Omental fat pad (tissue), 4 donors: ENCODE measurements around the gene CRHR1. TPM values are rescaled to one million over a fixed set of nuclear protein-coding genes. Genes with fewer than 3 reads are reported as not detected.

ENCODE experiments used
- ATAC-seq: fragments of 150-250 bp; one replicate; pipeline ENCODE4 v1.9.1; 2016; ENCODE audit warnings: mild to moderate bottlenecking, moderate library complexity; ENCODE audit not compliant: low FRiP score
- DNase-seq: peaks from one replicate; pipeline ENCODE4 v3.0.0-alpha.2; 2019; ENCODE audit warnings: low spot score
- total RNA-seq, 4 donors: library from RNA; depleted of rRNA; stranded (reverse); fragments of >200 nt; gene quantifications; one replicate each; pipeline ENCODE4 v1.1.0, GENCODE V29; 2016
- TF ChIP-seq, protein P1 (sequence below), 3 donors: fragments of 450-650 bp; IDR thresholded peaks; one replicate each; pipeline ENCODE4 v1.5.1; 2016 to 2017; ENCODE audit warnings: antibody characterized with exemption in 3 of 3, mild to moderate bottlenecking in 3 of 3, moderate library complexity in 2 of 3

The CRHR1 gene
- total RNA-seq, 4 donors from 2014 or later: not detected

DNA sequence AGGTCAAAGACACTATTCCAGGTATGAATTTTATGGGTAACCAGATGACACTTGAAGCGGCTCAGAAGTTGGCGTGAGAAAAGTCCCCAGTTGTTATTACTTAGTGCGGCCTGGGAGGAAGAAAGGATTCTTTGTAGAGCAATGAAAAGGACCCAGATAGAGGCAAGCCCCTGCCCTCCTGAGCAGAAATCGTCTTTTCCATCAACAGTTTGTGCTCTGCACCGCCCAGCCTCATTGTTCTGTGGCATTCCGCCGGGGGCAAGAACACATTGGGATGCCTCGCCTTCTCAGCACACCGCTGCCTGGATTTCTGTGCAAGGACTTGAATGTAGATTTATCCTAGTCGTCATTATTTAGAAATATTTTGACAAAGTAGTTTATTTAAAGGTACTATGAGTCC lies 32.7 kb upstream of the CRHR1 start:
- ATAC-seq: no peak
- TF ChIP-seq, protein P1, sequence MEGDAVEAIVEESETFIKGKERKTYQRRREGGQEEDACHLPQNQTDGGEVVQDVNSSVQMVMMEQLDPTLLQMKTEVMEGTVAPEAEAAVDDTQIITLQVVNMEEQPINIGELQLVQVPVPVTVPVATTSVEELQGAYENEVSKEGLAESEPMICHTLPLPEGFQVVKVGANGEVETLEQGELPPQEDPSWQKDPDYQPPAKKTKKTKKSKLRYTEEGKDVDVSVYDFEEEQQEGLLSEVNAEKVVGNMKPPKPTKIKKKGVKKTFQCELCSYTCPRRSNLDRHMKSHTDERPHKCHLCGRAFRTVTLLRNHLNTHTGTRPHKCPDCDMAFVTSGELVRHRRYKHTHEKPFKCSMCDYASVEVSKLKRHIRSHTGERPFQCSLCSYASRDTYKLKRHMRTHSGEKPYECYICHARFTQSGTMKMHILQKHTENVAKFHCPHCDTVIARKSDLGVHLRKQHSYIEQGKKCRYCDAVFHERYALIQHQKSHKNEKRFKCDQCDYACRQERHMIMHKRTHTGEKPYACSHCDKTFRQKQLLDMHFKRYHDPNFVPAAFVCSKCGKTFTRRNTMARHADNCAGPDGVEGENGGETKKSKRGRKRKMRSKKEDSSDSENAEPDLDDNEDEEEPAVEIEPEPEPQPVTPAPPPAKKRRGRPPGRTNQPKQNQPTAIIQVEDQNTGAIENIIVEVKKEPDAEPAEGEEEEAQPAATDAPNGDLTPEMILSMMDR (IDR thresholded peaks at IDR 0.05): no peak
- DNase-seq: no peak

DNA sequence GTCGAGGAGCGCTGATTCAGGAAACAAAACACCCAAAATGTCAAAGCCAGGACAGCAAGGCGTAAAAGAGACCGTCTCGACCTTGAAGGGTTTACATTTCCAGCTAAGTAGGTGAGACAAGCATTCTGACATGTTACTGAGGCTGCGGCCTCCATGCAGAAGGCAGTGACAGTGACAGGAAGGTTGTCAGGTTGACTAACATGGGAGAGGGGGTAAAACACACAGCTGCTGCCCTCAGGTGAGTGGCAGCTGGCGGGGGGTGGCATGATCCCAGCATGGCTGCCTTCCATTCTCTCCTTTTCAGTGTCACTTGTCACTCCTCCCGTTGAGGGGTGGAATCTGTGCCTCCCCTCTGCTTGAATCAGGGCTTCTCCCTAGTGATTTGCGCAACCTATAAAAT lies 31.9 kb upstream of the CRHR1 start:
- no peak for ATAC-seq
- DNase-seq: no peak
- TF ChIP-seq, protein P1 (IDR thresholded peaks at IDR 0.05): no peak

DNA sequence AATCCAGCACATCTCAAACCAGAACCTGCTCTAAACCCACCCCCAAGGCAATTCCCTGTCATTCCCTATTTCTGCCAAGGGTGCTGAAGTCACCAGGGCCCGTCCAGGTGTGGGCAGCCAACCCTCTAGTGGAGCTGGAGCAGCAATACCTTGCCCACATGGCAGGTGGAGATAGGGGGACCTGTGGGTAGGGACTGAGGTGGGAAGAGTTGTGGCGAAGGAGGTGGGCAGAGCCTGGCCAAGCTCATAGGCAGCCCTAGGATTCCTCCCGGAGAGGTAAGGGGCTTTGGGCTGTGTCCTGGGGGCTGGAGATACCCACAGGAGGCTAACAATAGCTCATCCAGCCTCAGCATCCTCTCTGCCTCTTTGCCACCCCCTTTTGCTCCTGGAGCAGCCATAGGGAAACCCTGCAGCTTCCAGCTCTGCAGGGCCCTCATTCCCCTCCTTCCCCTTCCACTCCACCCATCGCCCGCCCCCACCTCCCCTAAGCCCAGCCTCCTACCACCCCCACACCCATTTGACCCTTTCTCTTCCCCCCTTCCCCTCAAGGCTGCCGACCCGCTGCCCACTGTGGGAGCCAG lies 30.4 kb upstream of the CRHR1 start:
- no peak for ATAC-seq
- no peak for DNase-seq

DNA sequence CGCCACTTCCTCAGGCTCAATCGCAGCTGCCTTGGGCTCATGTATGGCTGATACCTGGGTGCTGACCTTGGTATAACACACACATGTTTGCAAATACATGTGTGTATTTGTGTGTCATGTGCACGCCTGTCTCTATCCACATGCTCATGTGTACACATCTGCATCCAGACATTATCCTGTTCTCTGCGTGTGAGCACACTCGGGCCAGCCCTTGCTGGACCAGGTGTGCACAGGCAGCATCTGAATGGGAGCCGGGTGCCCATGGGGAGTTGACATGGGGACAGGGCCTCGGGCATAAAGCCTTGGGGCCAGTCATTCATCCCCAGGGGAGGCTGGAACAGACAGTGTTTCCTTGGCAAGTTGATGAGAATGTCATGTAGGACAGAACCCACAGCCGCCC lies 29.1 kb upstream of the CRHR1 start:
- TF ChIP-seq, protein P1 (IDR thresholded peaks at IDR 0.05): no peak
- no peak for ATAC-seq
- DNase-seq: no peak

More for the DNA sequence above, 30.4 kb upstream of the CRHR1 start:
- TF ChIP-seq, protein P1 (IDR thresholded peaks at IDR 0.05): no peak

DNA sequence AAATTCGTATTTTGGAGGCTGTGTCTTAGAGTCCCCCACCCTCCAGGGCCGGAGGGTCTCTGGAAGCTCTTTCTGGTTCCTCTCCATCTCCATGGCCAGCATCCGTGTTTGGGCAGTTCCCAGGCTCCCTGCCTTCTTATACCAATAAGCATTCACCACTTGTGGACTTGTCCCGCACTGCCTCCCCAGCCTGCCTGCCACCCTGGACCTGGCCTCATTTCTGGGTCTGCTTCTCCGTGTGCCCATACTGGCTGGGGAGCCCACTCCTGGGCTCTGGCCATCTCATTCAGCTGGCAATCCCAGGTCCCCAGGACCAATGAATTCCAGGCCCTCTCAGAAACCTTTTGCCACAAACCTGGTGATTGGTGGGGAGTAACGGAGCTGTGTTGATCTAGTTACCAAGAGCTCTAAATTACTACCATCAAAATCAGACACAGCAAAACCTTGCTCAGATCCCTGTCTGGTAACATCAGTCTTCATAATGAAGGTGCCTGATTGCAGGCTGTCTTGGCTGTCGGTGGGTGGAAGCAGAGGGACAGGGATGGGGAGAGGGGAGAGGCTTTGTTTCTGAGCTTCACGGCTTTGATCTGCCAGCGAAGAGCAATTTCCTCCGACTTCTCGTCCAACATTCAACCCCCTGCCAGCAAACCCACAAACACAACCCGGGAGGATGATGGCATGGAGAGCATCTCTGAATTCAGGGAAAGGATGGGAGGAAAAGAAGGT lies 27.7 kb upstream of the CRHR1 start:
- ATAC-seq: no peak
- TF ChIP-seq, protein P1 (IDR thresholded peaks at IDR 0.05): no peak
- DNase-seq: no peak

DNA sequence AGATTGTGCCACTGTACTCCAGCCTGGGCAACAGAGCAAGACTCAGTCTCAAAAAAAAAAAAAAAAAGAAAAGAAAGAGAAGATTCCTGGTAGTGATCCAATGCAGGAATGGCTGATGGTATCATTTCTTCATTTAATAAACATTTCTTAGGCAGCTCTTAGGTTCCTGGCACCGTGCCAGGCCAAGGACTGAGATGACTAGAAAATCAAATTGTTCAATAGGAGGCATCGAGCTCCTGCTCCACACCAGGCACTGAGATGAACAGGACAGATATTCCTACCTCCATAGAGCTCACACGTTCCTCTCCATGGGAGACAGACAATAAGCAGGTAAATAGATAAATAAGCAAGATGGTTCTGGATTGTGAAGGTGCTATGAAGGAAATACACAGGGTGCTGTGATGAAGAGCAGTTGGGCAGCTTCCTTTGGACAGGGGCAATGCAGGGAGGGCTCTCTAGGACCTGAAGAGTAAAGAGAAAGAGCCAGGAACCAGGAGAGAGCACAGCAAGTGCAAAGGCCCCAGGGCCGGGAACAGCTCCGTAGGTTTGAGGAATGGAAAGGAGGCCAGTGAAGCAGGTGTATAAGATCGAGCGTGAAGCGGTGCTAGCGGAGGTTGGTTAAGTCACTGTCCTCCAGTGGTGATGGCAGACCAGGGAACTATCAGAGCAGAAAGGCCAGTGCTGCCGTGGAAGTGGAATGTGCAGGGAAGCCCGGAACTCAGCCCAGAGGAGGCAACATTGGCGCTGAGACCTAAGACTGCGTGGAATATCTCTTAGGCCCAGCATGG lies 26.5 kb upstream of the CRHR1 start:
- DNase-seq (no peak), ATAC-seq (no peak)
- TF ChIP-seq, protein P1 (IDR thresholded peaks at IDR 0.05): no peak
